Muscle of arm (tissue), 12 donors: ENCODE data around the gene MYH15. TPM values are rescaled to one million over a fixed set of nuclear protein-coding genes. Genes with fewer than 3 reads are reported as not detected.

Source experiments
- DNase-seq: peaks from one replicate; pipeline ENCODE4 v3.0.0-alpha.2; 2013
- polyA plus RNA-seq, 12 donors: library from polyadenylated mRNA; unstranded; fragments of 120-200 nt; gene quantifications; one replicate each; pipeline ENCODE4 v1.2.1, GENCODE V29; 2013; ENCODE audit not compliant: insufficient read length in 12 of 12

Gene MYH15
- polyA plus RNA-seq, 12 donors: 0.30 to 0.73 (median 0.54) TPM; not detected in 2

GRCh38 chr3:108334701-108335100 is 175.7 kb downstream of the MYH15 start:
- no peak for DNase-seq

GRCh38 chr3:108333961-108334360 is 176.4 kb downstream of the MYH15 start:
- no peak for DNase-seq

- no peak for DNase-seq
Measured at GRCh38 chr3:108331792-108332191, 178.6 kb downstream of the MYH15 start.

Other genes starting within 250 kb of the MYH15 start
- gene HHLA2, start 214.0 kb downstream of the MYH15 start, polyA plus RNA-seq: 10 to 100 TPM in 1 of 12 donors, under 1 TPM in 3, not detected in 8; 0.12 to 10.1 (median 0.17) TPM
- gene CIP2A, start 78.8 kb upstream of the MYH15 start, polyA plus RNA-seq: 10 to 100 TPM in 8 of 12 donors, 1 to 10 TPM in 3, not detected in 1; 6.2 to 17.6 (median 11.2) TPM
- gene DZIP3, start 79.1 kb upstream of the MYH15 start, polyA plus RNA-seq: 10 to 100 TPM in 11 of 12 donors, not detected in 1; 16.2 to 25.3 (median 19.7) TPM
- gene RETNLB, start 246.8 kb upstream of the MYH15 start, polyA plus RNA-seq: not detected